Activated naive CD4-positive, alpha-beta T cell treated with anti-CD3 and anti-CD28 coated beads, Interleukin-2, amount 50 U/mL, for 72 hours (primary cell): ENCODE measurements around the gene SYTL3. TPM values are rescaled to one million over a fixed set of nuclear protein-coding genes. Genes with fewer than 3 reads are reported as not detected.

ENCODE experiments used
- ATAC-seq, 2 donors: fragments of 150-1000 bp; cut with Tn5 transposase; 2 replicates each; pipeline ENCODE4 v1.10.0; 2021; ENCODE audit warnings: mild to moderate bottlenecking in 2 of 2, moderate library complexity in 2 of 2
- DNase-seq, 2 donors: peaks; one replicate each; pipeline ENCODE4 v3.0.0; 2021 to 2022; ENCODE audit warnings: low spot score in 2 of 2
- H3K27ac Mint-ChIP-seq, 2 donors: one replicate each; pipeline ENCODE4 v1.8.0; 2022; ENCODE audit warnings: mild to moderate bottlenecking in 2 of 2, mixed read lengths in 2 of 2
- H3K36me3 Mint-ChIP-seq, 2 donors: one replicate each; pipeline ENCODE4 v1.8.0; 2022; ENCODE audit warnings: mixed read lengths in 2 of 2
- H3K9me3 Mint-ChIP-seq, 2 donors: one replicate each; pipeline ENCODE4 v1.8.0; 2022; ENCODE audit warnings: mixed read lengths in 2 of 2
- total RNA-seq, 2 donors: library from RNA; stranded (reverse); gene quantifications; one replicate each; pipeline ENCODE4 v1.2.3, GENCODE V29; 2022

SYTL3 gene
- total RNA-seq, 2 donors from 2014 or later, result 122 to 143 TPM

DNA sequence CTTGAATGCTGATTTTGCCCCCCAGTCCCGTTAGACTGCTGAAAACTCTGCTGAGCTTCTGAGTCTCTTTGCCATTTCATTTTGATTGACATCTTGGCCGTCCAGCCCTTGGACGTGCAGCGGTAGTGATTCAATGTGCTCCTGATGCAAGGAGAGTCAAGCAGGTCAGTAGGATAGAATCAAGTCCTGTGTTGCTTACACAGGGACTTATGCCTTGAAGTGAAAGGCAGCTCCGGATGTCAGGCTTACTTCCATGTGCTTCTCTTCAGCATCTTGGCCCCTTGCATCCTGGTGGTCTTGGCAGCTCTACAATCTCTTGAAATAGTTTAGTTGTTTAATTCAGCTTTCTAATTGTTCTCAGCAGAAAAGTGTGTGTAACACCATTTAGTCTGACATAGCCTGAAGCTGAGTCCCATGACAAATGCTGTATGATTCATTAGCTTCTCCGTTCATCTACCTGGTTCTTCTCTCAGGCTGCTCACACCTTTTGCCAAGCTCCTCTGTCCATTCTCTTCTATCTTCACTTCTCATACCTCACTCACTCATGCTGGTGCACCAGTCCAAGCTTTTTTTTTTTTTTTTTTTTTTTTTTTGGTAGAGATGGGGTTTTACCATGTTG is 93.3 kb downstream of the SYTL3 start:
- peaks cover 34 to 44% of the 10 kb centered on the region in 2 donors for H3K36me3 Mint-ChIP-seq
- no peak for ATAC-seq
- peak overlapping the region in 1 of 2 donors; percentile 77 for H3K27ac Mint-ChIP-seq
- DNase-seq, result no peak
- peaks cover 4 to 12% of the 10 kb centered on the region in 2 donors for H3K9me3 Mint-ChIP-seq

DNA sequence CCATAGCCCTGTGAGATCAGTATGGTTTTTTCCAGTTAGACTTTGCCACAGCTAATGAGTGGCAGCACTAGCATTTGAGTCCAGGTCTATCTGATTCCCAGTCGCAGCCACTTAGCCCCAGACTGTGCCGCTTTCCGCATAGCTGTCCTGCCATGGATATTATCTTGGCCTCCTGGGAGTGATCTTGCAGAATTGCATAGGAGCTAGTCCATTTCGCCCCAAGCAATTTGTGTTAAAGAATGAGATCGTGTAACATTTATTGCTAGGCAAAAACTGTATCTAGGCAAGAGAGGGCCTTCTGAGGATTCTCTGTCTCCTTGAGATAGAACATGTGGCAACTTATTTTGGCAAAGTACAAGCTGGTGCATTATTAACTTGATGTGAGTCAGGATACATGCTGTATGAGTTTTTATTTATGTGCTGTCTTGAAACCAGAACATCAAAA is 95.2 kb downstream of the SYTL3 start:
- no peak for ATAC-seq
- Mint-ChIP-seq H3K36me3 (peaks cover 23 to 33% of the 10 kb centered on the region in 2 donors), H3K9me3 (no peaks in the 10 kb centered on the region), H3K27ac (peak overlapping the region in 1 of 2 donors; percentile 66)
- no peak for DNase-seq

GRCh38 chr6:158751224-158751623 is 101.4 kb downstream of the SYTL3 start:
- no peak for DNase-seq
- peak in 1 of 2 donors; percentile 6 for ATAC-seq
- Mint-ChIP-seq H3K36me3 (peaks cover 8 to 19% of the 10 kb centered on the region in 2 donors), H3K9me3 (no peaks in the 10 kb centered on the region), H3K27ac (peak overlapping the region in 1 of 2 donors; percentile 36)

GRCh38 chr6:158751921-158752320 is 102.1 kb downstream of the SYTL3 start:
- H3K9me3 Mint-ChIP-seq, result no peaks in the 10 kb centered on the region
- H3K36me3 Mint-ChIP-seq, result peaks cover 8 to 19% of the 10 kb centered on the region in 2 donors

DNA sequence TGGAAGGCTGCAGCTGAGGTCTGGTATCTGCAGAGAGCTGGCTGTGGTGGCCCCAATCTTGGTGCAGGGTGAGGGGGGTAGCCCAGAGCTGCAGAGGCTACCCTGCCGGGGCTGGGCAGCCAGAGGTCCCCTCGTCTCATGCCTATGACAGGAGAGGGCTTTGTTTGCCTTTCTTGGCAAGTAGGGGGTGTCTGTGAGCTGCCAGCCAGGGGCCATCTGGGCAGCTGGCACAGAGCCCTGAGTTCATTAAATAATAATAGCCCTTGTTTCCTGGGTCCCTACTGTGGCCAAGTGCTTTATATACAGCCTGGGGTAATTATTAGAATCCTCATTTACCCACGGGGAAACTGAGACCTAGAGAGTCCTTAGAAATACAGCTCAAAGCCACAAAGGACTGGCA is 102.8 kb downstream of the SYTL3 start:
- H3K9me3 Mint-ChIP-seq, result no peaks in the 10 kb centered on the region
- DNase-seq, result no peak
- H3K36me3 Mint-ChIP-seq, result peaks cover 8 to 19% of the 10 kb centered on the region in 2 donors
- ATAC-seq, result peak; percentile 4 to 24
- no peak overlapping the region for H3K27ac Mint-ChIP-seq

More at GRCh38 chr6:158751921-158752320, 102.1 kb downstream of the SYTL3 start:
- ATAC-seq, result no peak
- no peak for DNase-seq
- peak overlapping the region in 1 of 2 donors; percentile 72 for H3K27ac Mint-ChIP-seq

DNA sequence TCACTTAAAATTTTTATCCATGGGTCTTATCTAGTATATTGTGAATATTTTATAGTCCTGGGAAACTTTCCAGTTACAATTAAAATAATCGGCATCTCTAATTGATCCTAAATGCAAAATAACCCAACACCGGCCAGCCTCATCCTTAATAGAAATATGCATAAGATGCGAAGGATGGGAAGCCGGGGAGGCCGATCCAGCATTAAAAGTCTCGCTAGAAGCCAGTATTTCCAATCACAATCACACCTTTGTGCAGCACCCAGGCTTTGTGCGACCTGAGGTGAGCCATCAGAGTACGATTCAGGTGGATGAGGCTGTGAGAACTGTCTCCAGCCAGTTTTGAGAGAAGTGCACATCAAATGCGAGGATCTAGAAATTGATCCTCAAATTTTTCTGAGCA is 104.0 kb downstream of the SYTL3 start:
- DNase-seq, result no peak
- Mint-ChIP-seq H3K9me3 (no peaks in the 10 kb centered on the region), H3K36me3 (peaks cover under 1 to 19% of the 10 kb centered on the region in 2 donors), H3K27ac (peak overlapping the region in 1 of 2 donors; percentile 9)
- ATAC-seq, result no peak

DNA sequence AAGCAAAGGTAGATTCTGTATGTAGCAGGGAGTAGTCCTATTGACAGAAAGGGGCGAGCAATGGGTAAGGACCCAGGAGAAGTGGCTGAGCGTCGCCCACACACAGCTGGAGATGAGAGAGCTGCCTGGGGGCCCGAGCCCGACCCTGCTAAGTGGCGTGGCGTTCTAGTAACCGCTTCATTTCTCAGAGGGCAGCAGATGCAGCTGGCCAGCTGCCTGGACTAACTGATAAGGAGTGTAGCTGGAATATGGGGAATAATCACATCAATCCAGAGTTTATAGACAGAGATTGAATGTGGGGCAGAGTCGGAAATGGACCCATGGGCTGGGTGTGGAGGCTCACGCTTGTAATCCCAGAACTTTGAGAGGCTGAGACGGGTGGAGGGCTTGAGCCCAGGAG is 104.9 kb downstream of the SYTL3 start:
- DNase-seq (no peak), ATAC-seq (no peak)
- no peaks in the 10 kb centered on the region for H3K9me3 Mint-ChIP-seq
- H3K27ac Mint-ChIP-seq, result peak overlapping the region in 1 of 2 donors; percentile 22
- peaks cover 0 to 17% of the 10 kb centered on the region in 2 donors for H3K36me3 Mint-ChIP-seq

GRCh38 chr6:158755636-158756035 is 105.8 kb downstream of the SYTL3 start:
- Mint-ChIP-seq H3K9me3 (no peaks in the 10 kb centered on the region), H3K27ac (peak overlapping the region in 1 of 2 donors; percentile 60), H3K36me3 (peaks cover 0 to 9% of the 10 kb centered on the region in 2 donors)
- DNase-seq (no peak), ATAC-seq (no peak)

DNA sequence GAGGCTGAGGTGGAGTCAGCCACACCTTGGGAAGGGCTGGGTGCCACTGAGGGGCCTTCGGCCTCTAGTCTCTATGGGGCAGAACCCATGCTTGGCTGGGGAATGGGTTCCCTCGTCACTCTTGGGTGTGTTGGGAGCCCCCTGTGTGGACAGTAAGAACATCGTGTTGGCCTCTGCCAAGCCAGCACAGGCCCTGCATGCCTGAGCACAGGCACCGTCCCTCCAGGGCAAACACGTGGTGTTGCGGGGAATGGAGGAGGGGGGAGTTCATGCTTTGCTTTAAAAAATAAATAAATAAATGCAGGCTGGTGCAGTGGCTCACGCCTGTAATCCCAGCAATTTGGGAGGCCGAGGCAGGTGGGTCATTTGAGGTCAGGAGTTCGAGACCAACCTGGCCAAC is 106.3 kb downstream of the SYTL3 start:
- ATAC-seq (no peak), DNase-seq (no peak)
- H3K36me3 Mint-ChIP-seq, result peaks cover 0 to 9% of the 10 kb centered on the region in 2 donors
- no peaks in the 10 kb centered on the region for H3K9me3 Mint-ChIP-seq
- peak overlapping the region in 1 of 2 donors; percentile 60 for H3K27ac Mint-ChIP-seq

GRCh38 chr6:158756977-158757752 is 107.3 kb downstream of the SYTL3 start:
- peak overlapping the region in 1 of 2 donors; percentile 89 for H3K27ac Mint-ChIP-seq
- ATAC-seq (no peak), DNase-seq (no peak)
- H3K9me3 Mint-ChIP-seq, result no peaks in the 10 kb centered on the region
- peaks cover 5 to 14% of the 10 kb centered on the region in 2 donors for H3K36me3 Mint-ChIP-seq

DNA sequence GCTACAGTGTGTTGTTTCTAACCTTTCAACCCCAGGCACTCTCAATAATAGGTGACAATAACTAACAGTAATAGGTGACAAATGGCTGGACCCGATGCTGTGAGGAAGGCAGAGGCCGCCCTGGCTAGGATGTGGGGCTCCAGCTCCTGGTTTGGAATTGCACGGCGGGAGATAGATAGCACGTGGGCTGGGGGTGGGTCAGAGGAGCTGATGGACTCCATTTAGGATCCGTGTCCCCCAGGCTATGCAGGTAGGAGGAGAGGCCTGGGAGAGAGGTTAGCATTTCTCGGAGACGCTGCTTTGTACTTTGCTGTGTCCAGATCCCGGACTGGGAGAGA is 107.9 kb downstream of the SYTL3 start:
- H3K9me3 Mint-ChIP-seq, result no peaks in the 10 kb centered on the region
- ATAC-seq, result no peak
- DNase-seq, result no peak
- H3K36me3 Mint-ChIP-seq, result peaks cover 10 to 18% of the 10 kb centered on the region in 2 donors
- peak overlapping the region in 1 of 2 donors; percentile 92 for H3K27ac Mint-ChIP-seq

GRCh38 chr6:158758451-158758860 is 108.6 kb downstream of the SYTL3 start:
- Mint-ChIP-seq H3K9me3 (no peaks in the 10 kb centered on the region), H3K27ac (peak overlapping the region; percentile 56 to 61), H3K36me3 (peaks cover 10 to 21% of the 10 kb centered on the region in 2 donors)
- no peak for DNase-seq
- ATAC-seq, result peak in 1 of 2 donors; percentile 11

- ATAC-seq, result peak in 1 of 2 donors; percentile 14
- DNase-seq, result no peak
- Mint-ChIP-seq H3K9me3 (no peaks in the 10 kb centered on the region), H3K27ac (peak overlapping the region; percentile 56 to 61), H3K36me3 (peaks cover 10 to 21% of the 10 kb centered on the region in 2 donors)
These were observed 109.2 kb downstream of the SYTL3 start for GRCh38 chr6:158758941-158759479.

DNA sequence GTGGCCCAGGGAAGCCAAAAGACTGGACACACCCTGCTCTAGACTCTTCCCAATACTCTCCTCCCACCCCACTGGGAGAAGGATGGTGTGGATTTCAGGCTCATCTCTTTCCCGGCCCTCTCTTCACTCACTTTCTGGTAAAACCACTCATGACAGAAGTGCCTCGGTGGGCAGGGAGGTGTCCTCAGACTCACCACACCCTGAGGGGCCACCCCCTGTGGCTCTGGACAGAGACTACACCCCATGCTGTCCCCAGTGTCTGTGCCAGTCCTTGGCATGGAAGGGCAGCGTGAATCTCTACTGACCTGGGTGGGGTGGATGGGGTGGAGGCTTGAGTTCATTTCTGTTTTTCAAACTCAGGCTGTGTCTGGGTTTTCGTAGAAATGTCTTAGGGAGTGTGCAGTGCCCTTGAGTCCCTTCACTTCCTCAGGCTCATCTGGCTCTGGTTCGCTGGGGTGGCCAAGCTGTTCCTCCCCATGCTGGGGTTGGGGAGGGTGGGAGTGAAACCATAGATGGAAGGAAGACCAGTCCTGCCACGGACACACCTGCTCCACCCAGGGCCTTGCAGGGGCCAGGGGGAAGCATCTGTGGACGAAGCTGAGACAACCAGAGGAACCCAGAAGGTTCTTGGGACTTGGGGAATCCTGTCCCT is 110.2 kb downstream of the SYTL3 start:
- peaks cover 10 to 13% of the 10 kb centered on the region in 2 donors for H3K36me3 Mint-ChIP-seq
- DNase-seq (no peak), ATAC-seq (no peak)
- peak overlapping the region; percentile 57 to 92 for H3K27ac Mint-ChIP-seq
- H3K9me3 Mint-ChIP-seq, result no peaks in the 10 kb centered on the region

- Mint-ChIP-seq H3K36me3 (peaks cover 10 to 12% of the 10 kb centered on the region in 2 donors), H3K27ac (peak overlapping the region in 1 of 2 donors; percentile 81), H3K9me3 (no peaks in the 10 kb centered on the region)
- no peak for ATAC-seq
- DNase-seq, result no peak
These were observed 110.9 kb downstream of the SYTL3 start for GRCh38 chr6:158760618-158761250.

- peak overlapping the region; percentile 50 to 91 for H3K27ac Mint-ChIP-seq
- peaks cover 10 to 12% of the 10 kb centered on the region in 2 donors for H3K36me3 Mint-ChIP-seq
- DNase-seq (no peak), ATAC-seq (no peak)
- no peaks in the 10 kb centered on the region for H3K9me3 Mint-ChIP-seq
These were observed 111.9 kb downstream of the SYTL3 start for GRCh38 chr6:158761746-158762145.
